OCI-LY3 (cell line): Measurements from ENCODE around the gene PTPRR.

ENCODE experiments used
- CTCF ChIP-seq: fragments of 200-600, 300-600 bp; sonication (generic); IDR thresholded peaks from 2 replicates; pipeline ENCODE4 v1.5.1; 2014; ENCODE audit warnings: antibody characterized with exemption, low read length, low read depth
- EZH2phosphoT487 ChIP-seq: fragments of 200-600 bp; shearing (Covaris generic); IDR thresholded peaks from 2 replicates; pipeline ENCODE4 v1.6.1; 2018; ENCODE audit warnings: antibody characterized with exemption, mixed run types, low read depth

DNA sequence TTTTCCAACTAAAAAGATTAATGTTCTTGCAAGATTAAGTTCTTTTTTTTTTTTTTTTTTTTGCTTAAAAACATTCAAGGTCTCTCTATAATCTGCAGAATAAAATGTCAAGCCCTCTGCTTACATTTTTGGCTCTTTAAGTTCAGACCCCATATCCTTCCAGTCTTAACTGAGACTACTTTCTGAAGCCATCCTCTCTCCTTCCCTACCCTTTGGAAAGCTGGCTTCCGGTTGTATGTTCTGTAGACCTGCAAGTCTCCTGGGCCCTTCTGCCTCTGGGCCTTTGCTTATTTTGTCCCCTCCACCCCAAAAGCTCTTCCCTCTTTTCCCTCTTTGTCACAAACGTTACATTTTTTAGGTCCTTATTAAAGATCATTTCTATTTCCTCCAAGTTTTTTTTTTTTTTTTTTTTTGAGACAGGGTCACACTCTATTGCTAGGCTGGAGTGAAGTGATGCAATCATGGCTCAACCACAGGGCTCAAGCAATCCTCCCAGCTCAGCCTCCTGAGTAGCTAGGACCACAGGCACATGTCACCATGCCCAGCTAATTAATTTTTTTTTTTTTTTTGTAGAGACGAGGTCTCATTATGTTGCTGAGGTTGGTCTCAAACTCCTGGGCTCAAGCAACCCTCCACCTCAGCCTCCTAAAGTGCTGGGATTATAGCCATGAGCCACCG, 329.9 kb downstream of the PTPRR start:
- no peak for TF ChIP-seq CTCF
- TF ChIP-seq EZH2phosphoT487: no peak
